Left ventricle myocardium inferior (tissue), 1 donor: ENCODE data around the gene RMI2. TPM values are rescaled to one million over a fixed set of nuclear protein-coding genes. Genes with fewer than 3 reads are reported as not detected.

Source experiments
- DNase-seq: peaks from one replicate; pipeline ENCODE4 v3.0.0-alpha.2; 2020
- H3K27ac ChIP-seq: fragments of 200-600 bp; replicated peaks from 2 replicates; pipeline ENCODE4 v1.8.0; 2021
- H3K27me3 ChIP-seq: fragments of 200-600 bp; 2 replicates; pipeline ENCODE4 v1.8.0; 2021; ENCODE audit warnings: low read depth
- H3K36me3 ChIP-seq: fragments of 200-600 bp; 2 replicates; pipeline ENCODE4 v1.8.0; 2021
- H3K4me1 ChIP-seq: fragments of 200-600 bp; 2 replicates; pipeline ENCODE4 v1.8.0; 2021
- H3K4me3 ChIP-seq: fragments of 200-600 bp; 2 replicates; pipeline ENCODE4 v1.8.0; 2021; ENCODE audit warnings: mild to moderate bottlenecking, moderate library complexity
- H3K9me3 ChIP-seq: fragments of 200-600 bp; replicated peaks from 2 replicates; pipeline ENCODE4 v1.8.0; 2021
- intact Hi-C: fragments of 100-400 bp; cut with micrococcal nuclease; formaldehyde crosslinking; loops from one replicate; pipeline ENCODE4 v1.11.0; 2022
- total RNA-seq: library from RNA; stranded (reverse); fragmentation: NEBNext Ultra II Directional; extraction: Animal tissue kit (Norgen Biotek cat#: 25700); gene quantifications from one replicate; pipeline ENCODE4 v1.2.1, GENCODE V29; 2021
- TF ChIP-seq, protein P1 (sequence below): fragments of 200-600 bp; IDR thresholded peaks from 2 replicates; pipeline ENCODE4 v1.8.0; 2021; ENCODE audit warnings: antibody characterized with exemption, mild to moderate bottlenecking, borderline replicate concordance
- donor health status: DM: no; HTN: yes; CAD: no; lungs with severe emphysema.

Gene RMI2
- total RNA-seq, 1 donor from 2014 or later = 0.60 TPM

DNA sequence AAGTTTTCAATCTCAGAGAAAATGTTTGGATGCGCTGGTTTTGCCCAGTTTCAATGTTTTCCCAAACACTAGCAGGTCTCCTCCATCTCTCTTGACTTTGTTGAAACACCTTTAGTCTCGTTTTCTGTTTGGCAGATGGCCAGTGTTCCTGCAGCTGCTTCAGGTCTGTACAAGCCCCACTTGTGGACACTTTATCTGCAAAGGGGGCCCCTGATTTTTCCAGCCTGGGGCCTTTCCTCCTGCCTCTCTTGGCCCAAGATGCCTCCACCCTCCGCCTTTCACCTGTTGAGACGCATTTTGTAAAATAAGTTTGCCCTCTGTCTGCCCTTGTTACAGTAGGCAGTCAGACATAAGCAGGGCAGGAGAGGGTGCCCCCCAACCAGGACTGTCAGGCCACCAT is 42.3 kb upstream of the RMI2 start:
- intact Hi-C loops = no loop called here

GRCh38 chr16:11303405-11304138 is 41.7 kb upstream of the RMI2 start:
- Histone ChIP-seq H3K4me1 (peaks cover 7% of the 10 kb centered on the region), H3K36me3 (no peaks in the 10 kb centered on the region), H3K9me3 (no peaks in the 10 kb centered on the region), H3K4me3 (no peak overlapping the region), H3K27me3 (no peaks in the 10 kb centered on the region), H3K27ac (no peak overlapping the region)
- no peak for DNase-seq
- TF ChIP-seq, protein P1, sequence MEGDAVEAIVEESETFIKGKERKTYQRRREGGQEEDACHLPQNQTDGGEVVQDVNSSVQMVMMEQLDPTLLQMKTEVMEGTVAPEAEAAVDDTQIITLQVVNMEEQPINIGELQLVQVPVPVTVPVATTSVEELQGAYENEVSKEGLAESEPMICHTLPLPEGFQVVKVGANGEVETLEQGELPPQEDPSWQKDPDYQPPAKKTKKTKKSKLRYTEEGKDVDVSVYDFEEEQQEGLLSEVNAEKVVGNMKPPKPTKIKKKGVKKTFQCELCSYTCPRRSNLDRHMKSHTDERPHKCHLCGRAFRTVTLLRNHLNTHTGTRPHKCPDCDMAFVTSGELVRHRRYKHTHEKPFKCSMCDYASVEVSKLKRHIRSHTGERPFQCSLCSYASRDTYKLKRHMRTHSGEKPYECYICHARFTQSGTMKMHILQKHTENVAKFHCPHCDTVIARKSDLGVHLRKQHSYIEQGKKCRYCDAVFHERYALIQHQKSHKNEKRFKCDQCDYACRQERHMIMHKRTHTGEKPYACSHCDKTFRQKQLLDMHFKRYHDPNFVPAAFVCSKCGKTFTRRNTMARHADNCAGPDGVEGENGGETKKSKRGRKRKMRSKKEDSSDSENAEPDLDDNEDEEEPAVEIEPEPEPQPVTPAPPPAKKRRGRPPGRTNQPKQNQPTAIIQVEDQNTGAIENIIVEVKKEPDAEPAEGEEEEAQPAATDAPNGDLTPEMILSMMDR = no peak
- intact Hi-C loops = no loop called here

More for the DNA sequence above, 42.3 kb upstream of the RMI2 start:
- TF ChIP-seq, protein P1 = no peak
- Histone ChIP-seq H3K4me1 (peaks cover 7% of the 10 kb centered on the region), H3K4me3 (no peak overlapping the region), H3K36me3 (no peaks in the 10 kb centered on the region), H3K27ac (no peak overlapping the region), H3K27me3 (no peaks in the 10 kb centered on the region), H3K9me3 (no peaks in the 10 kb centered on the region)
- DNase-seq = no peak

DNA sequence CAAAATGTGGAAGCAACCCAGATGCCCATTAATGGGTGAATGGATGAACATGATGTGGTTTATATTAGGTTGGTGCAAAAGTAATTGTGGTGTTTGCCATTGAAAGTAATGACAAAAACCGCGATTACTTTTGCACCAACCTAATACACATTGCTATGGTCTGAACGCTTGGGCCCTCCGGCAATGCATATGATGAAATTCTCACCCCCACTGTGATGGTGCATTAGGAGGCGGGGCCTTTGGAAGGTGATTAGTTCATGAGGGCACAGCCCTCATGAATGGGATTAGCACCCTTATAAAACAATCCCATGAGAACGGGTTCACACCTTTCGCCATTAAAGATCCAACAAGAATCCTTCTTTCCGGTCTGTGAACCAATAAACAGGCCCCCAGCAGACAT is 38.9 kb upstream of the RMI2 start:
- H3K4me3 ChIP-seq = no peak overlapping the region
- H3K27ac ChIP-seq = no peak overlapping the region
- no peaks in the 10 kb centered on the region for H3K36me3 ChIP-seq
- TF ChIP-seq, protein P1 = no peak
- DNase-seq = no peak
- no peaks in the 10 kb centered on the region for H3K27me3 ChIP-seq
- no peaks in the 10 kb centered on the region for H3K9me3 ChIP-seq
- H3K4me1 ChIP-seq = peaks cover 13% of the 10 kb centered on the region
- intact Hi-C loops = no loop called here

- H3K4me1 ChIP-seq = peaks cover 13% of the 10 kb centered on the region
- H3K36me3 ChIP-seq = no peaks in the 10 kb centered on the region
- no peaks in the 10 kb centered on the region for H3K27me3 ChIP-seq
- H3K27ac ChIP-seq = no peak overlapping the region
- TF ChIP-seq, protein P1 = no peak
- no peaks in the 10 kb centered on the region for H3K9me3 ChIP-seq
- no peak overlapping the region for H3K4me3 ChIP-seq
- no peak for DNase-seq
- intact Hi-C loops = no loop called here
Measured at GRCh38 chr16:11306997-11307638, 38.1 kb upstream of the RMI2 start.

- intact Hi-C loops = no loop called here
- TF ChIP-seq, protein P1 = no peak
- Histone ChIP-seq H3K9me3 (no peaks in the 10 kb centered on the region), H3K27ac (no peak overlapping the region), H3K36me3 (no peaks in the 10 kb centered on the region), H3K27me3 (no peaks in the 10 kb centered on the region), H3K4me1 (peaks cover 13% of the 10 kb centered on the region), H3K4me3 (no peak overlapping the region)
- no peak for DNase-seq
Measured at GRCh38 chr16:11307639-11308492, 37.4 kb upstream of the RMI2 start.
